ENCODE results near the gene RPGRIP1L.
"Not testable (repeated sequence)": the region's sequence is repeated elsewhere in the genome, so short reads cannot be mapped to it uniquely, and the experiment has no call there.

Gene RPGRIP1L

GRCh38 chr16:53711390-53711789 lies 7.7 kb upstream of the RPGRIP1L start:
- no peak for DNase-seq

GRCh38 chr16:53708490-53708889 lies 4.8 kb upstream of the RPGRIP1L start:
- DNase-seq = no peak

- DNase-seq = no peak
Measured at GRCh38 chr16:53707671-53708070, 4.0 kb upstream of the RPGRIP1L start.

DNA sequence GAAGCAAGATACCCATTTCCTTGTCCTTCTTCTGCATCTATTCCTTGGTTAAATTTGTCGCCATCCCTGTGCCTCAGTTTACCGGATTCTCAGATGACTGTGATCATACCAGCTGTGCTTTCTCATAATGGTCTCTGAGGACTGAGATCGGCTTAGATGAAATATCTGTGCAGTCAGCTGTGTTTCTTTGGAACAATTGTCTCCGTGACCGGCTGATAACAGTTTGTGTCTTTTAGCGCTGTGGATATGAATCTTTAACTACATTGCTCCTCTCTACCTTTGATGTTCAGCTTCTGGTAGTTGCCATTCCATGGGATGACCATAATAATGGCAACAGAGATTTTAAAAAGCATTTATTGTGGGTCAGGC lies 770 bp upstream of the RPGRIP1L start:
- no peak for DNase-seq

DNA sequence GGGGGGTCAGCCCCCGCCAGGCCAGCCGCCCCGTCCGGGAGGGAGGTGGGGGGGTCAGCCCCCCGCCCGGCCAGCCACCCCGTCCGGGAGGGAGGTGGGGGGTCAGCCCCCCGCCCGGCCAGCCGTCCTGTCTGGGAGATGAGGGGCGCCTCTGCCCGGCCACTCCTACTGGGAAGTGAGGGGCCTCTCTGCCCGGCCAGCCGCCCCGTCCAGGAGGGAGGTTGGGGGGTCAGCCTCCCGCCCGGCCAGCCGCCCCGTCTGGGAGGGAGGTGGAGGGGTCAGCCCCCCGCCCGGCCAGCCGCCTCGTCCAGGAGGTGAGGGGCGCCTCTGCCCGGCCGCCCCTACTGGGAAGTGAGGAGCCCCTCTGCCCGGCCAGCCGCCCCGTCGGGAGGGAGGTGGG lies 5.4 kb downstream of the RPGRIP1L start:
- not testable (repeated sequence) for DNase-seq

DNA sequence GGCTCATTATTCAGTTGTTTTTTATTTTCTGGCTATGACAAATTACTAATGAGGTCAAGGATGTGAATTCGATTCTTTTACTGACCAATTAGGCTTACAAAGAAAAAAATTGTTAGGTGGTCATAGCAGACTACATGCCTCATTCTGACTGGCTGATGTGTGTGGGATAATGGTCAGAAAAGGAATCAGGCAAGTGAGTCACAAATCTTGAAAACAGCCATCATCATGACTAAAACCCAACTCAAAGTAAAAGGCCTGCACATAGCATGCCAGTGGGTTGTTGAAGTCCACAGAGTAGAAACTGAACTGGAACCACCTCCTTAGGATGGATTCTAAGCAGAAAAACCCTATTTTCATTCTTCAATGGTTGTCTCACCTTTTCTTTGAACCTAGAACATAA lies 8.6 kb downstream of the RPGRIP1L start:
- DNase-seq = peak; percentile 8

GRCh38 chr16:53693320-53693719 lies 10.3 kb downstream of the RPGRIP1L start:
- no peak for DNase-seq

DNA sequence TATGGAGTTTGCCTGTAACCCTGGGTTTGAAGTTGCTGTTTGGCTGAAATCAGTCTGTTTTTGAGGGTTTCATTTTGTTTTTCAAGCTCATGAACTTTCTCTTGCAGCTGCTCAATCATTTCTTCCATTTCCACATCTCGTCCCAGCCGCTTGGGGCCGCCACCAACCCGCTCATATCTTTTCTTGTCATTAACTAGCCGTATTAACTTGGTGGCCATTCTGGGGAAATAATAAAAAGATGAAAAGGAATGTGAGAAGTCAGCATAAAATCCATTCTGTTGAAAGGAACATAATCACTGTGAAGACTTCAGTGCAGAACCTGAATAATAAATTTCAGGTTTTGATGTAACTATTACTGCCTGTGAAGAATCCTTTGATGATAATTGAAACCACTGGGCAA lies 11.5 kb downstream of the RPGRIP1L start:
- no peak for DNase-seq

GRCh38 chr16:53690771-53691170 lies 12.9 kb downstream of the RPGRIP1L start:
- DNase-seq = no peak

DNA sequence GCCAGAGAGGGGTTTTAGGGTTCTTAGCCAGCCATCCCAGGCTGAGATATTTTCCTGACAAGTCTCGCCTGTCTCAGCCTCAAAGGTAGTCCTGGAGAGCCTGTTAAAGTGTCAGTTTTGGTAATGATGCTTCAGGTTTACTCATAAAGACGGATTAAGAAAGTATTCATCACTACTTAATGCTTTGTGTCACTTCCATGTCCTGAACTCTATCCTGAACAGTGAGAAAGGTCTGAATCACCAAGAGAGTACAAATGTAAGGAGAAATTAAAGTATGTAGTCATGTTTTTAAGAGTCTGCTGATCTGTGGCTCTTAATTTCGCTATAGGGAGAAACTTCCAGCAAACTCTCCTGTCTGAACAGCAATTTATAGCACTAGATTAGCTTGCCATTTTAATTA lies 14.0 kb downstream of the RPGRIP1L start:
- DNase-seq = no peak

GRCh38 chr16:53686710-53687109 lies 16.9 kb downstream of the RPGRIP1L start:
- no peak for DNase-seq

GRCh38 chr16:53685334-53685733 lies 18.3 kb downstream of the RPGRIP1L start:
- DNase-seq = not testable (repeated sequence)

GRCh38 chr16:53681354-53681753 lies 22.3 kb downstream of the RPGRIP1L start:
- DNase-seq = no peak

- no peak for DNase-seq
Measured at GRCh38 chr16:53680756-53681155, 22.9 kb downstream of the RPGRIP1L start.

- DNase-seq = no peak
Measured at GRCh38 chr16:53678756-53679343, 24.8 kb downstream of the RPGRIP1L start.

DNA sequence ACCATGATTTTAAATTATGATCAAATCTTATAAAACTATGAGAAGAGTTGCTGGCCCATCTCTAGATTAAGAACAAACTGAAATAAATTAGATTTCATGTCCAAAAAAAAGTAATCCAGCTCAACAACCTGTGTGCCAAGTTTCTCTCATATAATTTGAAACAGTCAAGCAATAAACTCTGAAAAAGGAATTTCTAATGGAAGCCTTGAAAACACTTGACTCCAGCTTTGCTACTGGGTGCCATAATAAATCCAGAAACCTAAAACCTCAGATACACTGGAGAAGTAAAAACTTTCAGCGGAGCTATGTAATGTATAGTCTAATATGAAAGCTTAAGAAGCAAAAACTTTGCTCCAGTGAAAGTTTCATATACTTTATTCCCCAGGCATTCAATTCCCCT lies 25.5 kb downstream of the RPGRIP1L start:
- DNase-seq = no peak

- no peak for DNase-seq
Measured at GRCh38 chr16:53673189-53673588, 30.5 kb downstream of the RPGRIP1L start.

- DNase-seq = no peak
Measured at GRCh38 chr16:53672461-53672860, 31.2 kb downstream of the RPGRIP1L start.

- DNase-seq = no peak
Measured at GRCh38 chr16:53668869-53669268, 34.8 kb downstream of the RPGRIP1L start.

GRCh38 chr16:53666786-53667415 lies 36.8 kb downstream of the RPGRIP1L start:
- no peak for DNase-seq

DNA sequence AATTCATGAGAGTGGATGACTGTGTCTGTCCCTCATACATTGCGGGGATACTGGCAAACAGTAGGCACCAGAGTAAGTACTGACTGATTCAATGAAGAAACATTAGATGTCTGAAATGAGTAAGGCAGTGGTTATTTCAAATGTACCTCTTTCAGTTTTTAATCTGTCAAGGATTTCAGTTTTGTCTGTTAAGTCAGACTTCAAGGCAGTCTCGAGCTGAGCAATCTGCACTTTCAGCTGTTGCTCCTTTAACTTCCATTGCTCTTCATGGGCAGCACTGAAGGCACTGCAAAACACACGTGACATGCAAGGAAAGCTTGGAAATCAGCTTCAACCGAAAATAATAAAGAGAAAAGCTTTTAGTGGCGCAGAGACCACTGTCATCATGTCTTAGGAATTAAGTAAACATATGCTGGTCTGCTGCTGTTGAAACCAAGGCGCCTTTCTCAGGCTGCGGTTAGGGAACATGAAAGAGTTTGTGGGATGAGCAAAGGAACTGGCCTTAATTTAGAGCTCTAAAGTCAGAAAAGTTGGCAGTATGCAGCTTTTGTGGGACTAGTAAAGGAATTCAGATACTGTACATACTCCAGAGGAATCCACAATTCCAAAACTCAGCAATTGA lies 38.8 kb downstream of the RPGRIP1L start:
- DNase-seq = no peak

DNA sequence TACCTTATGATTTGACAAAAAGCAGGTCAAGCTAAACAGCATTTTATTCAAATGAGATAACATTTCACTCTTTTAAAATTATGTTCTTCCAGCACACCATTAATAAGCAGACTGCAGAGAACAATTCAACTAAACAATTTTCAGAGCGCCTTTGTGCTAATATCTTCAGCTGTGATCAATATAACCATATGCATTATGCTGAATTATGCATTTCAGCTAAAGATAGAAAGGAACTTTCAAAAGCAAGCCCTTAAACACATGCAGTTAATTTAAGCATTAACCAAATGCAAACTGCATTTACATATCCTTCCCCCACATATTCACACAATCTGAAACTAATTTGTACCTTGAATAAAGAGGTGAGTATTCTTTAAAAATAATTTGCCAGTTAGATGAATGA lies 41.6 kb downstream of the RPGRIP1L start:
- no peak for DNase-seq

GRCh38 chr16:53654946-53655345 lies 48.7 kb downstream of the RPGRIP1L start:
- DNase-seq = no peak

DNA sequence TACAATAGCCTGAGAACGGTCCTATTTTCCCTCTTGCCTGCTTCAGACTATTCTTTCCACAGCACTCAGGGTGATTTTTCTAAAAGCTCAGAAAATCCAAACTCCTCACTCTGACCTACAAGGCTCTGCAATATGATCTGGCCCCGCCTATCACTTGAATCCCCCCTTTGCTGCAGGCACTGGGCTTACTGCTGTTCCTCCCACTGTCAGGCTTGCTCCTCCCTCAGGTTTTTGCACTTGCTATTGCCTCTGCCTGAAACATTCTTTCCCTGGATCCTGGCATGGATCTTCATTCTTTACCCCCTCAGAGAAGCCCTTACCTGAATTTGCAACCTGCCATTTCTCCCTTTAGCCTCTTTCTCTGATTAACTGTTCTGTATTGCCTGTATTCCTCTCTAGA lies 52.3 kb downstream of the RPGRIP1L start:
- DNase-seq = no peak

GRCh38 chr16:53646506-53646905 lies 57.2 kb downstream of the RPGRIP1L start:
- DNase-seq = no peak
